ENCODE measurements around the gene POLG. TPM values are rescaled to one million over a fixed set of nuclear protein-coding genes. Genes with fewer than 3 reads are reported as not detected.
"Not testable (repeated sequence)": the region's sequence is repeated elsewhere in the genome, so short reads cannot be mapped to it uniquely, and the experiment has no call there.

POLG gene
- total RNA-seq, 1 donor from 2014 or later = 49.4 TPM

GRCh38 chr15:89307791-89308190 is 26.8 kb downstream of the POLG start:
- intact Hi-C loops (cut with DNase I) = no loop called here
- DNase-seq (ENCODE audit: low spot score) = no peak

GRCh38 chr15:89307046-89307587 is 27.5 kb downstream of the POLG start:
- intact Hi-C loops (cut with DNase I) = no loop called here
- DNase-seq (ENCODE audit: low spot score) = no peak

GRCh38 chr15:89305395-89305794 is 29.2 kb downstream of the POLG start:
- intact Hi-C loops (cut with DNase I) = no loop called here
- DNase-seq (ENCODE audit: low spot score) = no peak

GRCh38 chr15:89303986-89304385 is 30.6 kb downstream of the POLG start:
- intact Hi-C loops (cut with DNase I) = loop anchor here (5.0 kb wide), 1 partner anchor 97 kb away; no protein-coding TSS in a partner anchor
- no peak for DNase-seq (ENCODE audit: low spot score)

- no peak for DNase-seq (ENCODE audit: low spot score)
- intact Hi-C loops (cut with DNase I) = loop anchor here (5.0 kb wide), 1 partner anchor 94 kb away; no protein-coding TSS in a partner anchor
Observed at GRCh38 chr15:89301304-89302089, 33.1 kb downstream of the POLG start.

- intact Hi-C loops (cut with DNase I) = loop anchor here (5.0 kb wide), 1 partner anchor 93 kb away; no protein-coding TSS in a partner anchor
- no peak for DNase-seq (ENCODE audit: low spot score)
Observed at GRCh38 chr15:89299896-89300295, 34.7 kb downstream of the POLG start.

- DNase-seq (ENCODE audit: low spot score) = no peak
- intact Hi-C loops (cut with DNase I) = no loop called here
Observed at GRCh38 chr15:89293012-89293411, 41.6 kb downstream of the POLG start.

GRCh38 chr15:89291934-89292438 is 42.6 kb downstream of the POLG start:
- DNase-seq (ENCODE audit: low spot score) = no peak

GRCh38 chr15:89283201-89283600 is 51.4 kb downstream of the POLG start:
- intact Hi-C loops (cut with DNase I) = no loop called here
- no peak for DNase-seq (ENCODE audit: low spot score)

More at GRCh38 chr15:89291934-89292438, 42.6 kb downstream of the POLG start:
- intact Hi-C loops (cut with DNase I) = no loop called here

GRCh38 chr15:89282631-89283030 is 52.0 kb downstream of the POLG start:
- intact Hi-C loops (cut with DNase I) = no loop called here
- no peak for DNase-seq (ENCODE audit: low spot score)

GRCh38 chr15:89278307-89278706 is 56.3 kb downstream of the POLG start:
- intact Hi-C loops (cut with DNase I) = no loop called here

GRCh38 chr15:89277281-89277680 is 57.3 kb downstream of the POLG start:
- DNase-seq (ENCODE audit: low spot score); intact Hi-C loops (cut with DNase I): not testable (repeated sequence)

More at GRCh38 chr15:89278307-89278706, 56.3 kb downstream of the POLG start:
- no peak for DNase-seq (ENCODE audit: low spot score)

Small RNA genes within 50 kb of the gene (microRNA-seq; reads per million reads assigned to microRNA genes)
- gene MIR6766 (not detected), gene MIR9-3 (not detected)

Other genes with a start within 250 kb of the POLG start
- gene ABHD2, start 246.4 kb downstream of the POLG start, total RNA-seq = 185 TPM
- not detected for gene RLBP1, start 113.2 kb downstream of the POLG start, total RNA-seq
- gene FANCI, start 90.8 kb downstream of the POLG start, total RNA-seq = 2.4 TPM
- gene RHCG, start 161.8 kb upstream of the POLG start, total RNA-seq = 2.0 TPM
- gene TICRR, start 240.6 kb upstream of the POLG start, total RNA-seq = 0.03 TPM

Measured in cardiac septum (tissue), 1 donor.